A549 treated with AZD9567 at 1 μM for 4 hours (cell line): ENCODE measurements around the gene ANKRD18B. TPM values are rescaled to one million over a fixed set of nuclear protein-coding genes. Genes with fewer than 3 reads are reported as not detected.

ENCODE experiments used
- total RNA-seq: library from RNA; stranded (reverse); fragments of 200-300 nt; extraction: Qiagen RNA extraction; gene quantifications from 5 replicates; pipeline ENCODE4 v1.2.3, GENCODE V29; 2022; ENCODE audit not compliant: insufficient read depth

ANKRD18B gene
- total RNA-seq = 2.4 to 8.7 TPM (median 7.2 TPM) in 5 replicates

DNA sequence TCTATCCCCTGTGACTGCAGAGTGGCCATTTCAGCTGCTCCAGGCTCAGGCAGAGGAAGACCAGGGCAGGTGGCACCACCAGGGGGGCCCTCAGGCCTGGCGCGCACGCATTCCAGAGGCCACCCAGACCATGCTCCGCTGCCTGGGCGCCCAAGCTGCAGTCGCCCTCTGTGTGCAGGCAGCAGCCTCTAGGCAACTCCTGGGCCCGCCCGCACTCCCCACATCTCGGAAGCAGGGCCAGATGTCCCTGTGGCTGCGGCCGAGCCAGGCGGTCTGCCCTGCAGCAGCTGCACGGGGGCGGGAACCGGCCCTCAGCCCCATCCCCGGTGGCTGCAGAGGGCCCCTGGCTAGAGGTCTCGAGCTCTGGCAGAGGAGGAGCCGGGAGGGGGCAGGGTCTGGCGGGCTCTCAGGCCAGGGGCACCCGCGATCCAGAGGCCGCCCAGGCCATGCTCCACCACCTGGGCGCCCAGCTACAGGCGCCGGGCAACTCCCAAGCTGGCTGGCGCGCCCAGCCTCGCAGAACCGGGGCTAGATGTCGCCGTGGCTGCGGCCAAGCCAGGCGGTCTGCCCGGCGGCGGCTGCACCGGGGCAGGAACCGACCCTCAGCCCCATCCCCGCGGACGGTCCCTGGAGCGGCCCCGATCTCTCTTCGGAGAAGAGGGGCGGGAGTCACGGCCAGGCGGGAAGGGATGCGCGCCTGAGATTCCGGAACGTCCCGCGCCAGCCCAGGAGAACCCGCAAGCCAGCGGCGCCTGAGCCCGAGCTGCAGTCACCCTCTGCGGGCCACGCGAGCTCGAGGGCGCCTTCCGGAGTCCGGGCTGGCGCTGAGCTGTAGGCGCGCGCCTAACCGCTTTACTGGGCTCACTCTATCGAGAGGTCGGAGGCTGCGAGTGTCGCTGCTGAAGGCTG, at the start of gene ANKRD18B:
ANKRD18B (plus strand) TSS at position 855 of the 909 bp plus-strand sequence. CDS start 239 bp downstream, outside the sequence.

Other genes with a start within 250 kb of the ANKRD18B start
- gene NFX1, start 233.7 kb upstream of the ANKRD18B start, total RNA-seq = 28.5 to 40.8 TPM (median 29.2 TPM) in 5 replicates
- gene AQP7, start 121.7 kb upstream of the ANKRD18B start, total RNA-seq = 0.37 to 0.56 TPM (median 0.43 TPM) in 4 of 5 replicates, not detected in the other
- gene AQP3, start 76.7 kb upstream of the ANKRD18B start, total RNA-seq = 8.1 to 19.4 TPM (median 17.0 TPM) in 5 replicates
- 65.8 to 78.8 TPM (median 72.5 TPM) in 5 replicates for gene NOL6, start 50.3 kb upstream of the ANKRD18B start, total RNA-seq